Lower lobe of right lung (tissue), 2 donors: Measurements from ENCODE around the gene PTPRF. TPM values are rescaled to one million over a fixed set of nuclear protein-coding genes. Genes with fewer than 3 reads are reported as not detected.
A peak's percentile ranks its signal among the peaks of the same experiment; 100 is the strongest.
"Not testable (repeated sequence)": the region's sequence is repeated elsewhere in the genome, so short reads cannot be mapped to it uniquely, and the experiment has no call there.

ENCODE experiments used
- ATAC-seq, 2 donors: fragments of 200-7000 bp; cut with Tn5 transposase; one replicate each; pipeline ENCODE4 v1.9.1; 2020 to 2022; ENCODE audit warnings: mild to moderate bottlenecking in 2 of 2, moderate library complexity in 2 of 2
- DNase-seq: peaks from one replicate; pipeline ENCODE4 v3.0.0-alpha.2; 2020
- H3K27ac ChIP-seq: fragments of 200-600 bp; one replicate; pipeline ENCODE4 v1.8.0; 2022
- H3K27me3 ChIP-seq: fragments of 200-600 bp; one replicate; pipeline ENCODE4 v1.8.0; 2022; ENCODE audit warnings: low read depth
- H3K36me3 ChIP-seq: fragments of 200-600 bp; one replicate; pipeline ENCODE4 v1.8.0; 2022; ENCODE audit warnings: mild to moderate bottlenecking
- H3K4me1 ChIP-seq: fragments of 200-600 bp; one replicate; pipeline ENCODE4 v1.8.0; 2022
- H3K4me3 ChIP-seq: fragments of 200-600 bp; one replicate; pipeline ENCODE4 v1.8.0; 2022; ENCODE audit warnings: mild to moderate bottlenecking
- H3K9me3 ChIP-seq: fragments of 200-600 bp; one replicate; pipeline ENCODE4 v1.8.0; 2022
- intact Hi-C: fragments of 100-400 bp; cut with DNase I; formaldehyde crosslinking; loops from one replicate; pipeline ENCODE4 v1.11.0; 2022
- total RNA-seq: library from RNA; stranded (reverse); fragmentation: NEBNext Ultra II Directional; extraction: Animal tissue kit (Norgen Biotek cat#: 25700); gene quantifications from one replicate; pipeline ENCODE4 v1.2.1, GENCODE V29; 2021
- TF ChIP-seq, protein P1 (sequence below): fragments of 200-600 bp; IDR thresholded peaks from one replicate; pipeline ENCODE4 v1.8.0; 2022; ENCODE audit warnings: antibody characterized with exemption, mild to moderate bottlenecking
- donor health status: DM: no; HTN: yes; CAD: no; lungs with severe emphysema.

PTPRF gene
- total RNA-seq, 1 donor from 2014 or later = 176 TPM

DNA sequence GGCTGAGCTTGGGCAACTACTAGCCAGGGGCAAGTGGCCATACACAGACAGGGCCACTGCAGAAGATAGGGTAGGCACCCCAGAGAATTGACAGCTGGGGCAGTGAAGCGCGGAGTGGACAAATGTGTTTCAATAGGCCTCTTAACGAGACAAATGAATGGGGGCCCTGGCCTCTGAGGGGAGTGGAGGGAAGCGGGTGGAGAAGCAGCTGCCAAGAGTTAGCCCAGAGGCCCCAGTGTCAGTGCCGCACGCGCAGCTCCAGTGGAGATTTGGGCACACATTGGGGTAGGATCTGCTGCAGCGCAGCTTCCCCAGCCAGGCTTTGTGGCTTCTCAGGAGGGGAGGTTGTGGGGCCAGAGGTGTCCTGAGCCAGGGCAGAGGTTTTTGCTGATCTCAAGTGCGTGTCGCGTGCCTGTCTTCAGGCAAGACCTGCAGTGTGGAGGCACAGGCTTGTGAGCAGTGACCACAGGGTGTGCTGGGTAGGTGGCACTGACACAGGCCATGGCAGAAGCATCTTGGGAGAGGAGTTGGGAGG, 16.9 kb downstream of the PTPRF start:
- no peak for ATAC-seq
- no peaks in the 10 kb centered on the region for H3K27me3 ChIP-seq
- no peak overlapping the region for H3K27ac ChIP-seq
- intact Hi-C loops = no loop called here
- no peaks in the 10 kb centered on the region for H3K36me3 ChIP-seq
- no peak for DNase-seq
- H3K9me3 ChIP-seq = no peaks in the 10 kb centered on the region
- TF ChIP-seq, protein P1, sequence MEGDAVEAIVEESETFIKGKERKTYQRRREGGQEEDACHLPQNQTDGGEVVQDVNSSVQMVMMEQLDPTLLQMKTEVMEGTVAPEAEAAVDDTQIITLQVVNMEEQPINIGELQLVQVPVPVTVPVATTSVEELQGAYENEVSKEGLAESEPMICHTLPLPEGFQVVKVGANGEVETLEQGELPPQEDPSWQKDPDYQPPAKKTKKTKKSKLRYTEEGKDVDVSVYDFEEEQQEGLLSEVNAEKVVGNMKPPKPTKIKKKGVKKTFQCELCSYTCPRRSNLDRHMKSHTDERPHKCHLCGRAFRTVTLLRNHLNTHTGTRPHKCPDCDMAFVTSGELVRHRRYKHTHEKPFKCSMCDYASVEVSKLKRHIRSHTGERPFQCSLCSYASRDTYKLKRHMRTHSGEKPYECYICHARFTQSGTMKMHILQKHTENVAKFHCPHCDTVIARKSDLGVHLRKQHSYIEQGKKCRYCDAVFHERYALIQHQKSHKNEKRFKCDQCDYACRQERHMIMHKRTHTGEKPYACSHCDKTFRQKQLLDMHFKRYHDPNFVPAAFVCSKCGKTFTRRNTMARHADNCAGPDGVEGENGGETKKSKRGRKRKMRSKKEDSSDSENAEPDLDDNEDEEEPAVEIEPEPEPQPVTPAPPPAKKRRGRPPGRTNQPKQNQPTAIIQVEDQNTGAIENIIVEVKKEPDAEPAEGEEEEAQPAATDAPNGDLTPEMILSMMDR = no peak
- H3K4me1 ChIP-seq = peaks cover 77% of the 10 kb centered on the region
- no peak overlapping the region for H3K4me3 ChIP-seq

- Histone ChIP-seq H3K4me3 (no peak overlapping the region), H3K9me3 (no peaks in the 10 kb centered on the region), H3K27me3 (no peaks in the 10 kb centered on the region), H3K4me1 (peaks cover 85% of the 10 kb centered on the region), H3K27ac (peak overlapping the region; percentile 47), H3K36me3 (peaks cover 3% of the 10 kb centered on the region)
- peak; percentile 2 to 33 for ATAC-seq
- no peak for DNase-seq
- TF ChIP-seq, protein P1 = no peak
- intact Hi-C loops = no loop called here
These were observed 17.9 kb downstream of the PTPRF start for GRCh38 chr1:43548285-43549271.

DNA sequence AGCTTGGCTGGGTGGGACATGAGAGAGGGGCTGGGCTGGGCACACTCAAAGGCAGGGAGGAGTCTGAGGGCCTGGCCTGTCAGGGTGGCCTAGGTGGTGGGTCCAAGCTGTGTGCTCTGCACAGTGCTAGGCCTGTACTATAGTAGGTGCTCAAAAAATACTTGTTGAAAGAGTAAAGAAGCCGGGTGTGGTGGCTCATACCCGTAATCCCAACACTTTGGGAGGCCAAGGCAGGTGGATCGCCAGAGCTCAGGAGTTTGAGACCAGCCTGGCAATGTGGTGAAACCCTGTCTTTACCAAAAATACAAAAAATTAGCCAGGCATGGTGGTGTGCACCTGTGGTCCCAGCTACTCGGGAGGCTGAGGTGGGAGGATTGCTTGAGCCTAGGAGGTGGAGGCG, 18.7 kb downstream of the PTPRF start:
- H3K27me3 ChIP-seq, ATAC-seq, H3K4me3 ChIP-seq, DNase-seq, intact Hi-C loops, H3K9me3 ChIP-seq: not testable (repeated sequence)
- Histone ChIP-seq H3K36me3 (peaks cover 10% of the 10 kb centered on the region), H3K4me1 (peaks cover 77% of the 10 kb centered on the region), H3K27ac (peak overlapping the region; percentile 47)

DNA sequence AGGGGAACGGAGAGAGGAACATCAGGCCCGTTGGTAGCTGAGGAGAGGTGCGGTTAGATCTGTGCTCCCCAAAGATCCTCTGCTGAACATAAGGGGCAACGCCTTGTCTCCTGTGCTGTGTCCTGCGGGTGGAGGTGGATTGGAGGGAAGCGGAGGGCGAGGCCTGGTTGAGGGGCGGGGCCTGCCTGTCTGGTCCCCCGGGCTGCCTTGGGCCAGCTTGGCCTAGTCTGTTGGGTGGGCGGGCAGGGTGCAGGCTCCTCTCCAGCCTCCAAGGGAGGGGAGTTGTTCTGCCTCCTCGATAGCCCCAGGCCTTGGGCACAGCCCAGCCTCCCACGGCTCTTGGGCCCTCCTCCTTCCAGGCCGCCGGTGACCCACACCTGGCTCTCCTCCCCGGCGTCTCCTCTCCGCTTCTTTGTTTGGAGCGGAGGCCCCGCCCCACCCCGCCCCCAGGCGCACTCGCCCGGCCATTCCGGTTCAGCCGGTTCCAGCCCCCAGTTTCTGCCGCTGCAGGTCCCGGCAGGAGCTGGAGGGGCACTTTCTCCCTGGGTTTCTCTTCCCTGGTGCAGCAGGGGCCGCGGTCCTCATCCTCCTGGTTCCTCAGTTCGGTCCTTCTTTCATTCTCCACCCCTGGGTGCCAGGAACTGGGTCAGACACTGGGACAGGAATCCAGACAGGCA, 19.4 kb downstream of the PTPRF start:
- ATAC-seq (peak; percentile 88), DNase-seq (peak; percentile 90)
- Histone ChIP-seq H3K4me3 (peak overlapping the region; percentile 37), H3K27ac (peak overlapping the region; percentile 47), H3K27me3 (no peaks in the 10 kb centered on the region), H3K36me3 (peaks cover 13% of the 10 kb centered on the region), H3K4me1 (peaks cover 70% of the 10 kb centered on the region), H3K9me3 (no peaks in the 10 kb centered on the region)
- intact Hi-C loops = no loop called here
- TF ChIP-seq, protein P1 = no peak

GRCh38 chr1:43550598-43551246, 20.0 kb downstream of the PTPRF start:
- TF ChIP-seq, protein P1 = no peak
- intact Hi-C loops = no loop called here

More at GRCh38 chr1:43550598-43551246, 20.0 kb downstream of the PTPRF start:
- Histone ChIP-seq H3K27ac (peak overlapping the region; percentile 47), H3K27me3 (no peaks in the 10 kb centered on the region), H3K4me1 (peaks cover 64% of the 10 kb centered on the region), H3K9me3 (no peaks in the 10 kb centered on the region), H3K36me3 (peaks cover 17% of the 10 kb centered on the region), H3K4me3 (peak overlapping the region; percentile 37)
- ATAC-seq = no peak
- DNase-seq = no peak
